NB4 (cell line): Measurements from ENCODE around the gene SIVA1.

Experiments used
- MYC ChIP-seq: IDR thresholded peaks from 2 replicates; pipeline ENCODE4 v1.6.1; 2011; ENCODE audit warnings: low read depth, low read length
- POLR2A ChIP-seq: IDR thresholded peaks from 2 replicates; pipeline ENCODE4 v1.6.1; 2011; ENCODE audit warnings: mild to moderate bottlenecking; ENCODE audit not compliant: insufficient read length; ENCODE audit errors: extremely low read depth
- TF ChIP-seq, protein P1 (sequence below): IDR thresholded peaks from one replicate; pipeline ENCODE4 v1.5.1; 2012; ENCODE audit warnings: low read depth, low read length
- TF ChIP-seq, protein P2 (sequence below): IDR thresholded peaks from 2 replicates; pipeline ENCODE4 v1.6.1; 2011; ENCODE audit warnings: low read depth, low read length

DNA sequence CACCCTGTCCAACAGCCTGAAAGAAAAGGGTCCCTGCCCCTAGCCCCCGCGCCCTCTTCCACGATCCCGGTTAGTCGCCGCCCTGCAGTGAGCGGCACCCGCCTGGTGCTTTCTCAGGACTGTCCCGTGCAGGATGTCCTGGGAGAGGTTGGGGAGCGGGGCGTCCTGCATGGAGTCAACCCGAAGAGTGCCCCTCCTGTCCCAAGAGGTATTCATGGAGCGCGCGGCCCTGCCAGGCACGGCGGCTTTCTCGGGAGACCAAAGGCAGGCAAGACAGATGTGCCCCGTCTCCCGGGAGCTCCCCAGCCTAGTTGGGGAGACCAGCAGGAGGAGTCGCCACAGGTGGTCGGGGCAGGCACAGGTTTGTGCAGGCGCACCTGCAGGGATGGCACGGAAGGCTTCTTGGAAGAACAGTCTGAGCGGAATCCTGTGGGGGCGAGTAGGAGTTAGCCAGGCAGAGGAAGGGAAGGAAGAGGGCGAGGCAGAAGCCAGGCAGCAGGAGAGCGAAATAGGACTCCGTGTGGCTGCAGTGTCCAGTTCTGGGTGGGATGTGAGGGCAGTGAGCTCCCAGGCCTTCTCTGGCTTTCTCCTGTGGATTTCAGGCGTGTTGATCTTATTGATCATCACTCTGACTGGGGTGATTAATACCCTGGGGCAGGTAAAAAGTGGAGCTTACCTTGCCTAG is 723 bp downstream of the SIVA1 start:
- TF ChIP-seq, protein P1, sequence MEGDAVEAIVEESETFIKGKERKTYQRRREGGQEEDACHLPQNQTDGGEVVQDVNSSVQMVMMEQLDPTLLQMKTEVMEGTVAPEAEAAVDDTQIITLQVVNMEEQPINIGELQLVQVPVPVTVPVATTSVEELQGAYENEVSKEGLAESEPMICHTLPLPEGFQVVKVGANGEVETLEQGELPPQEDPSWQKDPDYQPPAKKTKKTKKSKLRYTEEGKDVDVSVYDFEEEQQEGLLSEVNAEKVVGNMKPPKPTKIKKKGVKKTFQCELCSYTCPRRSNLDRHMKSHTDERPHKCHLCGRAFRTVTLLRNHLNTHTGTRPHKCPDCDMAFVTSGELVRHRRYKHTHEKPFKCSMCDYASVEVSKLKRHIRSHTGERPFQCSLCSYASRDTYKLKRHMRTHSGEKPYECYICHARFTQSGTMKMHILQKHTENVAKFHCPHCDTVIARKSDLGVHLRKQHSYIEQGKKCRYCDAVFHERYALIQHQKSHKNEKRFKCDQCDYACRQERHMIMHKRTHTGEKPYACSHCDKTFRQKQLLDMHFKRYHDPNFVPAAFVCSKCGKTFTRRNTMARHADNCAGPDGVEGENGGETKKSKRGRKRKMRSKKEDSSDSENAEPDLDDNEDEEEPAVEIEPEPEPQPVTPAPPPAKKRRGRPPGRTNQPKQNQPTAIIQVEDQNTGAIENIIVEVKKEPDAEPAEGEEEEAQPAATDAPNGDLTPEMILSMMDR: no peak
- TF ChIP-seq POLR2A (no peak), MYC (no peak)
- TF ChIP-seq, protein P2, sequence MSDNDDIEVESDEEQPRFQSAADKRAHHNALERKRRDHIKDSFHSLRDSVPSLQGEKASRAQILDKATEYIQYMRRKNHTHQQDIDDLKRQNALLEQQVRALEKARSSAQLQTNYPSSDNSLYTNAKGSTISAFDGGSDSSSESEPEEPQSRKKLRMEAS: no peak
